ENCODE results near the gene MPP2. TPM values are rescaled to one million over a fixed set of nuclear protein-coding genes. Genes with fewer than 3 reads are reported as not detected.

Gene MPP2
- total RNA-seq, 2 donors from 2014 or later: 1.6 to 2.6 TPM

- no peaks in the 10 kb centered on the region for H3K36me3 ChIP-seq (replicated peaks in 1 of 2; ENCODE audit: insufficient read depth in 1 of 2, low read depth in 2 of 2)
- H3K27ac ChIP-seq: no peak overlapping the region
- TF ChIP-seq CTCF (IDR thresholded peaks at IDR 0.05) (no peak), POLR2A (IDR thresholded peaks at IDR 0.05) (no peak)
- ATAC-seq (peak; percentile 59), DNase-seq (peak in 2 of 4 donors; percentile 57 to 76)
- H3K4me3 ChIP-seq: no peak overlapping the region
- no peaks in the 10 kb centered on the region for H3K4me1 ChIP-seq
- intact Hi-C loops (cut with DNase I): loop anchor here (10.0 kb wide), 1 partner anchor 273 kb away; no protein-coding TSS in a partner anchor
- H3K27me3 ChIP-seq: no peaks in the 10 kb centered on the region
- WGBS, 2 donors: 35 to 42% methylated on average over 5 of the region's 5 CpGs
- no peaks in the 10 kb centered on the region for H3K9me3 ChIP-seq
Observed at GRCh38 chr17:43891851-43892646, 15.3 kb downstream of the MPP2 start.

- 95 to 100% methylated on average over 1 of the region's 1 CpG for WGBS, 2 donors
- no peak overlapping the region for H3K27ac ChIP-seq
- TF ChIP-seq POLR2A (IDR thresholded peaks at IDR 0.05): no peak
Observed at GRCh38 chr17:43890240-43890639, 17.1 kb downstream of the MPP2 start.

GRCh38 chr17:43888548-43888947, 18.8 kb downstream of the MPP2 start:
- 64% methylated on average over 4 of the region's 4 CpGs for WGBS, 2 donors

More at GRCh38 chr17:43890240-43890639, 17.1 kb downstream of the MPP2 start:
- intact Hi-C loops (cut with DNase I): loop anchor here (10.0 kb wide), 1 partner anchor 275 kb away; no protein-coding TSS in a partner anchor
- Histone ChIP-seq H3K9me3 (no peaks in the 10 kb centered on the region), H3K36me3 (replicated peaks in 1 of 2; ENCODE audit: insufficient read depth in 1 of 2, low read depth in 2 of 2) (no peaks in the 10 kb centered on the region), H3K4me3 (no peak overlapping the region), H3K4me1 (no peaks in the 10 kb centered on the region), H3K27me3 (no peaks in the 10 kb centered on the region)
- ATAC-seq (no peak), DNase-seq (no peak)

GRCh38 chr17:43882761-43883415, 24.4 kb downstream of the MPP2 start:
- H3K4me1 ChIP-seq: peaks cover 4% of the 10 kb centered on the region
- intact Hi-C loops (cut with DNase I): no loop called here
- TF ChIP-seq CTCF (IDR thresholded peaks at IDR 0.05) (no peak), POLR2A (IDR thresholded peaks at IDR 0.05) (no peak)
- 82 to 94% methylated on average over 7 to 14 of the region's 14 CpGs for WGBS, 2 donors
- H3K9me3 ChIP-seq: no peaks in the 10 kb centered on the region
- H3K36me3 ChIP-seq (replicated peaks in 1 of 2; ENCODE audit: insufficient read depth in 1 of 2, low read depth in 2 of 2): no peaks in the 10 kb centered on the region
- DNase-seq (no peak), ATAC-seq (no peak)
- no peaks in the 10 kb centered on the region for H3K27me3 ChIP-seq
- no peak overlapping the region for H3K27ac ChIP-seq
- no peak overlapping the region for H3K4me3 ChIP-seq

More at GRCh38 chr17:43888548-43888947, 18.8 kb downstream of the MPP2 start:
- H3K36me3 ChIP-seq (replicated peaks in 1 of 2; ENCODE audit: insufficient read depth in 1 of 2, low read depth in 2 of 2): no peaks in the 10 kb centered on the region
- no peaks in the 10 kb centered on the region for H3K27me3 ChIP-seq
- H3K27ac ChIP-seq: no peak overlapping the region
- no peaks in the 10 kb centered on the region for H3K9me3 ChIP-seq
- DNase-seq (no peak), ATAC-seq (no peak)
- intact Hi-C loops (cut with DNase I): no loop called here
- no peaks in the 10 kb centered on the region for H3K4me1 ChIP-seq
- TF ChIP-seq POLR2A (IDR thresholded peaks at IDR 0.05) (no peak), CTCF (IDR thresholded peaks at IDR 0.05) (no peak)
- H3K4me3 ChIP-seq: no peak overlapping the region

GRCh38 chr17:43881758-43882505, 25.4 kb downstream of the MPP2 start:
- Histone ChIP-seq H3K9me3 (no peaks in the 10 kb centered on the region), H3K36me3 (replicated peaks in 1 of 2; ENCODE audit: insufficient read depth in 1 of 2, low read depth in 2 of 2) (no peaks in the 10 kb centered on the region), H3K4me1 (peaks cover 4% of the 10 kb centered on the region), H3K27ac (no peak overlapping the region), H3K27me3 (no peaks in the 10 kb centered on the region), H3K4me3 (no peak overlapping the region)
- WGBS, 2 donors: 91 to 97% methylated on average over 13 to 27 of the region's 27 CpGs
- intact Hi-C loops (cut with DNase I): no loop called here
- DNase-seq: no peak
- TF ChIP-seq POLR2A (IDR thresholded peaks at IDR 0.05): no peak
- TF ChIP-seq CTCF (IDR thresholded peaks at IDR 0.05): no peak
- no peak for ATAC-seq

Data from body of pancreas (tissue), 4 donors.